GM19372 (cell line): ENCODE data around the gene SKAP1.
"Not testable (repeated sequence)": the region's sequence is repeated elsewhere in the genome, so short reads cannot be mapped to it uniquely, and the experiment has no call there.

ENCODE experiments used
- ATAC-seq: cut with Tn5 transposase; IDR thresholded peaks from one replicate; pipeline ENCODE4 v1.9.1; 2021; ENCODE audit warnings: mild to moderate bottlenecking, low read depth, moderate library complexity; ENCODE audit not compliant: unreplicated experiment

Gene SKAP1

GRCh38 chr17:48420823-48421222, 9.2 kb downstream of the SKAP1 start:
- no peak for ATAC-seq

- ATAC-seq, result no peak
These were observed 13.0 kb downstream of the SKAP1 start for GRCh38 chr17:48416971-48417370.

GRCh38 chr17:48413613-48414405, 16.2 kb downstream of the SKAP1 start:
- no peak for ATAC-seq

GRCh38 chr17:48412841-48413240, 17.2 kb downstream of the SKAP1 start:
- no peak for ATAC-seq

GRCh38 chr17:48410821-48411220, 19.2 kb downstream of the SKAP1 start:
- ATAC-seq, result not testable (repeated sequence)

GRCh38 chr17:48409607-48410006, 20.4 kb downstream of the SKAP1 start:
- no peak for ATAC-seq

GRCh38 chr17:48406936-48407567, 23.0 kb downstream of the SKAP1 start:
- no peak for ATAC-seq

- ATAC-seq, result no peak
These were observed 35.2 kb downstream of the SKAP1 start for GRCh38 chr17:48394821-48395220.

GRCh38 chr17:48393283-48393682, 36.7 kb downstream of the SKAP1 start:
- ATAC-seq, result no peak

- ATAC-seq, result no peak
These were observed 37.2 kb downstream of the SKAP1 start for GRCh38 chr17:48392857-48393256.

GRCh38 chr17:48391444-48391843, 38.6 kb downstream of the SKAP1 start:
- ATAC-seq, result no peak

- ATAC-seq, result no peak
These were observed 40.1 kb downstream of the SKAP1 start for GRCh38 chr17:48389903-48390302.

- no peak for ATAC-seq
These were observed 40.9 kb downstream of the SKAP1 start for GRCh38 chr17:48388955-48389743.

- ATAC-seq, result no peak
These were observed 43.2 kb downstream of the SKAP1 start for GRCh38 chr17:48386826-48387225.

GRCh38 chr17:48385319-48385718, 44.7 kb downstream of the SKAP1 start:
- no peak for ATAC-seq

GRCh38 chr17:48384164-48384563, 45.9 kb downstream of the SKAP1 start:
- ATAC-seq, result no peak

- no peak for ATAC-seq
These were observed 47.0 kb downstream of the SKAP1 start for GRCh38 chr17:48382989-48383388.

GRCh38 chr17:48378708-48379392, 51.2 kb downstream of the SKAP1 start:
- no peak for ATAC-seq

- no peak for ATAC-seq
These were observed 51.8 kb downstream of the SKAP1 start for GRCh38 chr17:48378238-48378637.

GRCh38 chr17:48376682-48377325, 53.2 kb downstream of the SKAP1 start:
- no peak for ATAC-seq
